RWPE2 (cell line): ENCODE measurements around the gene SPATA20.

Experiments used
- ATAC-seq: fragments of 200-7000 bp; cut with Tn5 transposase; 3 replicates; pipeline ENCODE4 v1.9.1; 2021; ENCODE audit warnings: low read depth
- DNase-seq: peaks from one replicate; pipeline ENCODE4 v3.0.0-alpha.2; 2020; ENCODE audit warnings: low spot score
- H3K27ac ChIP-seq: fragments of 450-650 bp; 2 replicates; pipeline ENCODE4 v1.5.1; 2017; ENCODE audit warnings: mild to moderate bottlenecking; ENCODE audit not compliant: poor library complexity, severe bottlenecking
- H3K27me3 ChIP-seq: fragments of 250-450 bp; sonication (Bioruptor Pico); 2 replicates; pipeline ENCODE4 v1.5.1; 2021; ENCODE audit warnings: mild to moderate bottlenecking, moderate library complexity; ENCODE audit not compliant: insufficient read depth, poor library complexity, severe bottlenecking
- H3K36me3 ChIP-seq: fragments of 250-450 bp; sonication (Bioruptor Pico); 2 replicates; pipeline ENCODE4 v1.5.1; 2020; ENCODE audit warnings: low read depth, mild to moderate bottlenecking, moderate library complexity
- H3K4me1 ChIP-seq: fragments of 250-450 bp; sonication (Bioruptor Pico); 2 replicates; pipeline ENCODE4 v1.5.1; 2021; ENCODE audit warnings: mild to moderate bottlenecking, moderate library complexity; ENCODE audit not compliant: insufficient read depth, poor library complexity, severe bottlenecking
- H3K4me3 ChIP-seq: fragments of 250-450 bp; sonication (Bioruptor Pico); 2 replicates; pipeline ENCODE4 v1.5.1; 2021; ENCODE audit warnings: mild to moderate bottlenecking, moderate library complexity; ENCODE audit not compliant: severe bottlenecking
- H3K9me3 ChIP-seq: fragments of 250-450 bp; sonication (Bioruptor Pico); 2 replicates; pipeline ENCODE4 v1.5.1; 2021; ENCODE audit warnings: mild to moderate bottlenecking, moderate library complexity; ENCODE audit not compliant: severe bottlenecking
- TF ChIP-seq, protein P1 (sequence below): fragments of 450-650 bp; IDR thresholded peaks from one replicate; pipeline ENCODE4 v1.5.1; 2017; ENCODE audit warnings: mild to moderate bottlenecking, moderate library complexity; ENCODE audit not compliant: poor library complexity, severe bottlenecking

Gene SPATA20

GRCh38 chr17:50537721-50538548 is 9.0 kb upstream of the SPATA20 start:
- TF ChIP-seq, protein P1, sequence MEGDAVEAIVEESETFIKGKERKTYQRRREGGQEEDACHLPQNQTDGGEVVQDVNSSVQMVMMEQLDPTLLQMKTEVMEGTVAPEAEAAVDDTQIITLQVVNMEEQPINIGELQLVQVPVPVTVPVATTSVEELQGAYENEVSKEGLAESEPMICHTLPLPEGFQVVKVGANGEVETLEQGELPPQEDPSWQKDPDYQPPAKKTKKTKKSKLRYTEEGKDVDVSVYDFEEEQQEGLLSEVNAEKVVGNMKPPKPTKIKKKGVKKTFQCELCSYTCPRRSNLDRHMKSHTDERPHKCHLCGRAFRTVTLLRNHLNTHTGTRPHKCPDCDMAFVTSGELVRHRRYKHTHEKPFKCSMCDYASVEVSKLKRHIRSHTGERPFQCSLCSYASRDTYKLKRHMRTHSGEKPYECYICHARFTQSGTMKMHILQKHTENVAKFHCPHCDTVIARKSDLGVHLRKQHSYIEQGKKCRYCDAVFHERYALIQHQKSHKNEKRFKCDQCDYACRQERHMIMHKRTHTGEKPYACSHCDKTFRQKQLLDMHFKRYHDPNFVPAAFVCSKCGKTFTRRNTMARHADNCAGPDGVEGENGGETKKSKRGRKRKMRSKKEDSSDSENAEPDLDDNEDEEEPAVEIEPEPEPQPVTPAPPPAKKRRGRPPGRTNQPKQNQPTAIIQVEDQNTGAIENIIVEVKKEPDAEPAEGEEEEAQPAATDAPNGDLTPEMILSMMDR: no peak
- Histone ChIP-seq H3K36me3 (peaks cover 41% of the 10 kb centered on the region), H3K27ac (no peak overlapping the region), H3K9me3 (no peaks in the 10 kb centered on the region), H3K4me1 (peaks cover 29% of the 10 kb centered on the region), H3K27me3 (no peaks in the 10 kb centered on the region), H3K4me3 (no peak overlapping the region)
- ATAC-seq (no peak), DNase-seq (no peak)

DNA sequence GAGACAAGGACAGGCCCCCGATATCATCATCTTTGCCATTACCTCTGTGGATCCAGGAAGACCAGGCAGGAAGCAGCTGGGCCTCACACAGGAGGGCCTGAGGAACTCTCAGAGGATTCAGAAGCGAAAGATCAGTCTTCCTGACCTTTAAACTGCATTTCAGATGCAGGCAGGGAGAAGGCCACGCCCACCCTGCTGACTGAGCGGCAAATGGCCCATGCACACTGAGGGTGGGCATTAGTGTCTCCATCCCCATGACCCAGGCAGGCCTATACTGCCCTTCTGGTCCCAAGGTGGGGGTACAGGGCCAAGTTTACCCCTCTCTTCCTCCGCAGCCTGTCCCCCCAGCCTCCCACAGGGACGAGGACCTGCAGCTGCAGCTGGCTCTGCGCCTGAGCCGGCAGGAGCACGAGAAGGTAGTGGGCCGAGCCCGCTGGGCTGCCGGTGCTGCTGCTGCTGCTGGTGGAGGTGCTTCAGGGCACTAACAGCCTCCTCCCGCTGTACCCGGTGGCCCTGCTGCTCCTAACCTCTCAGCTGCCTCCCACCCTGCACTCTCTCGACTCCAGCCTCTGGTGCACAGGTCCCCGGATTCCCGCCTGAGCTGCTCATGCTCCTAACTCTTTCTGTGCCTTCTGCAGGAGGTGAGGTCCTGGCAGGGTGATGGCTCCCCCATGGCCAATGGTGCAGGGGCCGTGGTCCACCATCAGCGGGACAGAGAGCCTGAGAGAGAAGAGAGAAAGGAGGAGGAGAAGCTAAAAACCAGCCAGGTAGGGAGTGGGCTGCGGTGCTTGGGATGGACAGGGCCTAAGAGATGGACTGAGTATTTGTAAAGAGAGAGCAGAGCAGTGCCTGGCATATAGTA is 8.2 kb upstream of the SPATA20 start:
- H3K4me1 ChIP-seq: peaks cover 33% of the 10 kb centered on the region
- H3K27me3 ChIP-seq: no peaks in the 10 kb centered on the region
- H3K4me3 ChIP-seq: no peak overlapping the region
- peak overlapping the region; percentile 61 for H3K27ac ChIP-seq
- ATAC-seq: no peak
- H3K36me3 ChIP-seq: peaks cover 41% of the 10 kb centered on the region
- TF ChIP-seq, protein P1: no peak
- no peak for DNase-seq
- H3K9me3 ChIP-seq: no peaks in the 10 kb centered on the region

DNA sequence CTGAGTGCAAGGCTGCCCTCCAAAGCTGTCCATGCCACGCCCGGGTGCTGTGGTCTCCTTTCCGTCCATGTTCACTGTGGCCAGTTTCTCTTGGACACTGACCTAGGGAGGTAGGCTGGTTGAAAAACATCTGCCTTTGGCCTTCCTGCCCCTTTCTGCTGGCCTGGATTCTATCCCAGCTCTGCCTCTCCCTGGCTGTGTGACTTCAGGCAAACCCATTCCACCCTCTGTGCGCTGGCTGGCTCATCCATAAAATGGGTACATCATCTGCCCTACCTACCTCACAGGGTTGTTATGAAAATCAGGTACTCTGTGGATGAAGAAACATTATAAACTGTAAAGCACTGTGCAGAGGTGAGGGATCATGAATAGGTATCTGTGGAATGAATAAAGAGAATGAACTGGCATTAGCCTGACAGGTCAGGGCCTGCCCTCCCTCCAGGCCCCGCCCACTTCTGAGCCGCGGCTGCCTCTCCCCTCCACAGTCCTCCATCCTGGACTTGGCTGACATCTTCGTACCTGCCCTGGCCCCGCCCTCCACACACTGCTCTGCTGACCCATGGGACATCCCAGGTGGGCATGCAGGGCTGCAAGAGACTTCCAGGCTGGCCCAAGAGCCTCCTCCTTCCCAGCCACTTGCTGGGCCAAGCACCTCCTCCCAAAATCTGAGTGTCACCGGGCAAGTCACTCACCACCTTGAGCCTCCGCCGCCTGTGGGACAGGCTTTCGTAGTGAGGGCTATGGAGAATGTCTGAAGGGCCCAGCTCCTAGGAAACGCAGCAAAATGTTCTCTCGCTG is 7.0 kb upstream of the SPATA20 start:
- Histone ChIP-seq H3K27me3 (no peaks in the 10 kb centered on the region), H3K27ac (peak overlapping the region; percentile 61), H3K36me3 (peaks cover 41% of the 10 kb centered on the region), H3K4me1 (peaks cover 27% of the 10 kb centered on the region), H3K9me3 (no peaks in the 10 kb centered on the region), H3K4me3 (no peak overlapping the region)
- TF ChIP-seq, protein P1: no peak
- DNase-seq (peak; percentile 94), ATAC-seq (peak; percentile 84)

GRCh38 chr17:50540560-50541401 is 6.2 kb upstream of the SPATA20 start:
- Histone ChIP-seq H3K4me3 (no peak overlapping the region), H3K36me3 (peaks cover 40% of the 10 kb centered on the region), H3K4me1 (peaks cover 25% of the 10 kb centered on the region), H3K9me3 (no peaks in the 10 kb centered on the region), H3K27me3 (no peaks in the 10 kb centered on the region), H3K27ac (peak overlapping the region; percentile 61)
- TF ChIP-seq, protein P1: no peak
- no peak for DNase-seq
- no peak for ATAC-seq
